Measurements from ENCODE around the gene CDK14. TPM values are rescaled to one million over a fixed set of nuclear protein-coding genes. Genes with fewer than 3 reads are reported as not detected.
A peak's percentile ranks its signal among the peaks of the same experiment; 100 is the strongest.

CDK14 gene
- total and polyA plus RNA-seq, 2 of the 8 experiments (the other 6 are each of a cell fraction or from before 2014, with no cell fraction given) = 5.5 to 47.3 TPM

DNA sequence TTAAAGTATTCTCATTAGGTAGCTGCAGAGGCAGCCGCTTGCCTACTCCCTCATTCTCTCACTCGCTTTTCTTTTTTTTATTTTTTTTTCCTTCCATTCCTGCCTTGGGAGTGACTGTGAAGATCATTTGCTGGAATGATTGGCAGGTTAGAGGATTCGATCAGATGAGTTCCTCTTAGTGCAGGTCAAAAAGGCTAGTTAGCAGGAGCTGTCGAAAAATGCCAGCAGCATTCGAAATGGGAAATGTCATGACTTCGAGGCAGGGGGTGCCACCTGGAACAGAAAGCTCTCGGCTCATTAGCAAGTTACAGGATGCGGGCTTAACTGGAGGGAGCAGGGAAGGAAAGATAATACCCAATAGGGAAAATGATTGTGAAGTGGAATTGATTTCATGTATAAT, 530.6 kb downstream of the CDK14 start:
- Histone ChIP-seq H2BK5ac (ENCODE audit: low read depth, low read length) (no peak overlapping the region), H3K4me2 (ENCODE audit: insufficient read depth in 1 of 2, low read depth in 2 of 2, low read length in 2 of 2) (peak overlapping the region in 1 of 2 experiments; percentile 19; a peak in 1 of 4 replicates), H2AK5ac (ENCODE audit: low read depth, low read length) (no peak overlapping the region), H3K56ac (replicated peaks; ENCODE audit: insufficient read length, low read depth, low read length) (no peak overlapping the region), H4K5ac (ENCODE audit: insufficient read length, low read depth, low read length) (no peak overlapping the region), H3K4me3 (ENCODE audit: extremely low read depth in 1 of 4, insufficient read depth in 2 of 4, low read depth in 3 of 4, low read length in 4 of 4) (no peak overlapping the region), H3K79me1 (ENCODE audit: low read depth, low read length) (no peaks in the 10 kb centered on the region), H4K20me1 (replicated peaks in 1 of 2; ENCODE audit: control insufficient read depth in 1 of 2, insufficient read depth in 2 of 2, low read length in 2 of 2) (no peaks in the 10 kb centered on the region), H2AFZ (ENCODE audit: low read length) (no peak overlapping the region), H4K91ac (replicated peaks; ENCODE audit: insufficient read length, low read length) (no peak overlapping the region), H2BK15ac (ENCODE audit: low read length) (no peak overlapping the region), H3K79me2 (ENCODE audit: control insufficient read depth in 1 of 2, insufficient read depth in 2 of 2, low read length in 2 of 2) (no peaks in the 10 kb centered on the region), H2BK20ac (ENCODE audit: low read length) (no peak overlapping the region), H2BK12ac (ENCODE audit: low read depth, low read length) (no peak overlapping the region), H3K9me3 (ENCODE audit: insufficient read depth in 2 of 2, low read depth in 1 of 2, low read length in 1 of 2) (no peaks in the 10 kb centered on the region), H3K36me3 (ENCODE audit: control insufficient read depth in 2 of 4, insufficient read depth in 4 of 4, low read length in 3 of 4) (no peaks in the 10 kb centered on the region), H3K23me2 (ENCODE audit: low read depth, low read length) (no peaks in the 10 kb centered on the region; the same call in 1 of the 2 replicates), H3K27ac (ENCODE audit: low read depth, low read length) (no peak overlapping the region), H3K18ac (ENCODE audit: extremely low read depth, low read length) (no peak overlapping the region), H3K9ac (replicated peaks in 1 of 4; ENCODE audit: extremely low read depth in 1 of 4, low read depth in 3 of 4, low read length in 3 of 4) (no peak overlapping the region), H3K4ac (replicated peaks; ENCODE audit: insufficient read length, low read depth, low read length) (no peak overlapping the region), H3K23ac (ENCODE audit: insufficient read length) (no peak overlapping the region), H3K4me1 (replicated peaks in 1 of 4; ENCODE audit: control insufficient read depth in 3 of 4, insufficient read depth in 4 of 4, low read length in 3 of 4) (peaks cover 0 to 6% (median 1%) of the 10 kb centered on the region in 4 experiments; a peak in 3 of 7 replicates), H2BK120ac (replicated peaks; ENCODE audit: low read depth, low read length) (no peak overlapping the region), H3K14ac (ENCODE audit: insufficient read length) (no peak overlapping the region), H4K8ac (ENCODE audit: extremely low read depth, insufficient read depth, low read length) (no peak overlapping the region), H3K27me3 (replicated peaks in 1 of 4; ENCODE audit: control insufficient read depth in 3 of 4, extremely low read depth in 1 of 4, insufficient read depth in 3 of 4, low read length in 3 of 4) (no peaks in the 10 kb centered on the region)
- POLR2A ChIA-PET (ENCODE audit: partially characterized antibody) = no interaction called here
- CTCF ChIA-PET (ENCODE audit: partially characterized antibody) = interaction anchor here (0.5 to 2.1 kb wide), 6 partner anchors 10 to 723 kb away, joined by 3 to 6 read pairs (median 4); no protein-coding TSS in a partner anchor
- peak; percentile 78 for FAIRE-seq
- no peak for DNase-seq (ENCODE audit: low read depth in 1 of 2, low spot score in 2 of 2)
- TF ChIP-seq CTCF (IDR thresholded peaks at IDR 0.05; ENCODE audit: control extremely low read depth in 1 of 3, insufficient read depth in 1 of 3, low read depth in 1 of 3, low read length in 3 of 3) = no peak
- TF ChIP-seq SIN3A (conservative IDR thresholded peaks at IDR 0.05 in 1 of 2, IDR thresholded peaks at IDR 0.05 in 1 of 2; ENCODE audit: low read depth in 1 of 2, low read length in 2 of 2) = 0 out of 4 replicates have a peak, but pooled peaks of 1 of the 2 experiments have one; percentile 60
- peak in 1 of 2 experiments; percentile 21; a peak in 1 of 4 replicates for TF ChIP-seq RAD21 (IDR thresholded peaks at IDR 0.05 in 1 of 2, conservative IDR thresholded peaks at IDR 0.05 in 1 of 2; ENCODE audit: low read depth in 2 of 2, low read length in 2 of 2)
- WGBS, 2 experiments (ENCODE audit: extremely low coverage in 1 of 2, insufficient coverage in 1 of 2, insufficient read length in 1 of 2, insufficient replicate concordance in 2 of 2, low coverage in 1 of 2, low lambda C conversion rate in 2 of 2, missing lambda C conversion rate in 1 of 2) = 45% methylated on average over 8 of the region's 8 CpGs; no CpG with 5 or more reads in 1 of the 2 experiments
